ENCODE results near the gene TRIM31. TPM values are rescaled to one million over a fixed set of nuclear protein-coding genes. Genes with fewer than 3 reads are reported as not detected.

TRIM31 gene
- total RNA-seq, 2 donors from 2014 or later, result 0.26 TPM; not detected in 1

DNA sequence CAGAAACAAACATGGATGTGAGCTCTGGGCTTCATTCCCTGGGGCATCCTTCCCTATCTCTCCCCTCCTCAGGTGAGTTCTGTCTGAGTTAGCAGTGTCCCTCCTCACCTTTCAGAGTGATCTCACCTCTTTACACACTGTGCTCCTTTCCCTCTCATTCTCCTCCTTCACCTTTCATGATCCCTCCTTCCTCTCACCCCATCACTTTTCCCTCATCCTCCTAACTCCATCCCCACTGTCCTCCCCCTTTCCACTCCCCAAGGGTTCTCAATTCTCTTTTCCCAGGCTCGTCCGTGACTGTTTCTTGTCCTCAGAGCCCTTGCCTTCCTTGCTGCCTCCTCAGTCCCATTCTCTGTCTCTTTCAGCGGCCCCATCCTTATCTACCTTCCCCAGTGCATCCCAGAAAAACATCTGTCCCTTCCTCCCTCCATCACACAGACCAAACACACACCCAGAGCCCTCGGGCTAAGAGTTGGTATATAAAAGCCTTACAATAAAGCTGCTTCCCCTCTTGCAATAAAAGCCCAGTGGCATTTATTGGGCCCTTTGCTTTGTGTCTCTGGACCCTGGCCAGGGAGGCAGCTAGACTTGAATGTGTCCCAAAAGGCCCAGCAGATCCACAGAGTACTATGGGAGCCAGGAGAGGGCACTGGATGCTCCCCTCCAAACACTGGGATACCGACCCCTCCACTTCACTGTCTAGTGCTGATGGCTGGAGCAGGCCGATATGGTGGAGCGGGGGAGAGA is 39.2 kb downstream of the TRIM31 start:
- TF ChIP-seq, protein P1, sequence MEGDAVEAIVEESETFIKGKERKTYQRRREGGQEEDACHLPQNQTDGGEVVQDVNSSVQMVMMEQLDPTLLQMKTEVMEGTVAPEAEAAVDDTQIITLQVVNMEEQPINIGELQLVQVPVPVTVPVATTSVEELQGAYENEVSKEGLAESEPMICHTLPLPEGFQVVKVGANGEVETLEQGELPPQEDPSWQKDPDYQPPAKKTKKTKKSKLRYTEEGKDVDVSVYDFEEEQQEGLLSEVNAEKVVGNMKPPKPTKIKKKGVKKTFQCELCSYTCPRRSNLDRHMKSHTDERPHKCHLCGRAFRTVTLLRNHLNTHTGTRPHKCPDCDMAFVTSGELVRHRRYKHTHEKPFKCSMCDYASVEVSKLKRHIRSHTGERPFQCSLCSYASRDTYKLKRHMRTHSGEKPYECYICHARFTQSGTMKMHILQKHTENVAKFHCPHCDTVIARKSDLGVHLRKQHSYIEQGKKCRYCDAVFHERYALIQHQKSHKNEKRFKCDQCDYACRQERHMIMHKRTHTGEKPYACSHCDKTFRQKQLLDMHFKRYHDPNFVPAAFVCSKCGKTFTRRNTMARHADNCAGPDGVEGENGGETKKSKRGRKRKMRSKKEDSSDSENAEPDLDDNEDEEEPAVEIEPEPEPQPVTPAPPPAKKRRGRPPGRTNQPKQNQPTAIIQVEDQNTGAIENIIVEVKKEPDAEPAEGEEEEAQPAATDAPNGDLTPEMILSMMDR (IDR thresholded peaks at IDR 0.05), result no peak
- TF ChIP-seq POLR2A (IDR thresholded peaks at IDR 0.05), result no peak
- DNase-seq (no peak), ATAC-seq (no peak)
- Histone ChIP-seq H3K4me3 (no peak overlapping the region), H3K36me3 (replicated peaks in 1 of 2; ENCODE audit: insufficient read depth in 1 of 2, low read depth in 2 of 2) (peaks cover 0 to 2% of the 10 kb centered on the region in 2 donors), H3K4me1 (peaks cover 26% of the 10 kb centered on the region), H3K9me3 (no peaks in the 10 kb centered on the region), H3K27ac (no peak overlapping the region), H3K27me3 (peaks cover 0 to 4% of the 10 kb centered on the region in 2 donors)
- 61 to 66% methylated on average over 7 of the region's 7 CpGs for WGBS, 2 donors
- intact Hi-C loops (cut with DNase I), result no loop called here

DNA sequence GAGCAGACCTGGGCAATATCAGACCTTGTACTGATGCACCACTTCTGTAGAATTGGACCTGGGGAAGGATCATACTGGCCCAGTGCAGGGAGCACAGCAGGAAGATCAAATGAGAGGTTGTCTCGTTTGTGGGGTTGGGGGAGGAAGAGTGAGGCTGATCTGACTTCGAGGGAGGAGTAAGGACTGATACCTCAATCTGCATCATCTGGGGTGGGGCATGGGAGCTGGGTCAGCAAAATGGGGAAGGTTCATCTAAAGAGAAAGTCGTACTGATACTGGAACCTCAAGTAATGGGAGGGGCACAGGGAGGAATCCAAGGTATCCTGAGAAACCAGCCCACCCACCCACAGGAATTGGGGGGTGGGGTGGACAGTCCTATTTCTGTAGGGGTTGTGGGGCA is 41.0 kb downstream of the TRIM31 start:
- WGBS, 2 donors, result 51 to 75% methylated on average over 3 of the region's 3 CpGs
- intact Hi-C loops (cut with DNase I), result no loop called here

DNA sequence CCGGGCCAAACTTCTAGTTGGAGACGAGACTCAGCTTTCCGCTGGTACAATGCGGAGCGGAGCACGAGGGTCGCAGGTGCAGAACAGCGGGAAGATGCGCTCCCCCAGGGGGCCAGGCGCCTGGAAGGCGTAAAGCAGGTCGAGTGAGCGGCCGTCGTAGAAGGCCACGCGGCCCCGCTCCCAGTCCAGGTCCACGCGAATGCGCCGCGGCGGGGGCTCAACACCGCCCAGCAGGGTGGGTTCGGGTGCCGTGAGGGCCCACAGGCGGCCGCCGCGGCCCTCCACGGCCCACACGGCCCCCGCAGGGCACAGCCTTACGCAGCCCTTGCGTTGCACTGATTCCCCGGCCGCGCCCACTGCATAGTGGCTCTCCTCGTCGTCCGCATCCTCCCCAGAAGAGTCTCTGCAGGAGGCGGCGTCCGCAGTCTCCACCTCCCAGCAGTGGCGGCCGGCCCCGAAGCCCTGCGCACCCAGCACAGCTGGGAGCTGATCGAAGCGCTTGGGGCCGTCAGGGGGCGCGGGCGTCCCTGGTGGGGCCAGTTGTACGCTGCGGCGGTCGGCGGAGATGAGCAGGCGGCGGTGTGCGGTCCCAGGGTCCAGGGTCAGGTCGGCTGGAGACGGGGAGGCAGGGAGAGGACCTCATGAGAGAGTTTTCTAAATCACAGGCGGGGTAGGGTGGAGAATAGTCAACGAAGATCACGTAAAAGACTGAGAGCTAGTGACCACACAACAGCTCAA is 41.6 kb downstream of the TRIM31 start:
- no peak for DNase-seq
- intact Hi-C loops (cut with DNase I), result no loop called here
- Histone ChIP-seq H3K27me3 (peaks cover 0 to 4% of the 10 kb centered on the region in 2 donors), H3K36me3 (replicated peaks in 1 of 2; ENCODE audit: insufficient read depth in 1 of 2, low read depth in 2 of 2) (peaks cover 0 to 2% of the 10 kb centered on the region in 2 donors), H3K9me3 (no peaks in the 10 kb centered on the region), H3K27ac (no peak overlapping the region), H3K4me3 (no peak overlapping the region), H3K4me1 (peaks cover 38% of the 10 kb centered on the region)
- 35 to 63% methylated on average over 36 to 65 of the region's 68 CpGs for WGBS, 2 donors
- no peak for ATAC-seq
- no peak for TF ChIP-seq POLR2A (IDR thresholded peaks at IDR 0.05)
- TF ChIP-seq, protein P1 (IDR thresholded peaks at IDR 0.05), result no peak

More for the DNA sequence above, 41.0 kb downstream of the TRIM31 start:
- no peak for ATAC-seq
- no peak for TF ChIP-seq POLR2A (IDR thresholded peaks at IDR 0.05)
- TF ChIP-seq, protein P1 (IDR thresholded peaks at IDR 0.05), result no peak
- H3K27me3 ChIP-seq, result peaks cover 0 to 4% of the 10 kb centered on the region in 2 donors
- peaks cover 38% of the 10 kb centered on the region for H3K4me1 ChIP-seq
- DNase-seq, result no peak
- no peaks in the 10 kb centered on the region for H3K9me3 ChIP-seq
- H3K36me3 ChIP-seq (replicated peaks in 1 of 2; ENCODE audit: insufficient read depth in 1 of 2, low read depth in 2 of 2), result peaks cover 0 to 2% of the 10 kb centered on the region in 2 donors
- H3K4me3 ChIP-seq, result no peak overlapping the region
- H3K27ac ChIP-seq, result no peak overlapping the region

DNA sequence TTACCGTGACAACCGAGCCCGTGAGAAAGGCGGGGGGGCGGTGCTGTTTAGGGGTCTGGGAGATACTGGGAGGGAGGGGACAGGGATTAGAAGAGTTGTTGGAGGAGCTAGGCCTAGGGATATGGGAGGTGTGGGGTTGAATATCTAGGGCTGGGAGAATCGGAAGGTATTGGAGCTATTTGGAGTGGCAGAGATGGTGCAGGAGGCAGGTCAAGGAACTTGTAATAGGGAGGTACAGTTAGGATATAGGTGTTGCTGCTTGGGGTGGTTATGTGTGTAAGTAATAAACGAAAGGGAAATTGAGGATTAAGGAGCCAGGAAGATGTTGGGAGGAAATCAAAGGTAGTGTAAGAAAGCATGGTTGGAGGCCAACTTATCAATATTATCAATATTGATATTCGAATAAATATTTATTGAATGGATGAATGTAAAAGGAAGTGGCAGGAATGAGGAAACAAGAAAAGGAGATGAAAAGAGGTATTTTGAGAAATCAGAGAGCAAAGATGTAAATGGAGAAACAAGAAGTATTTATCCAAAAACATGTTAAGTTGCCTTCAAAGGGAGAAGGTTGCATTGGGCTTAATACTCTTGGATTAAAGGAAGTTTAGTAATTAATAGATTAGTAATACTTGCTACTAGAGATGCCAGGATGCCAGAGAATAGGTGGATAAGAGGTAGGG is 45.3 kb downstream of the TRIM31 start:
- Histone ChIP-seq H3K36me3 (replicated peaks in 1 of 2; ENCODE audit: insufficient read depth in 1 of 2, low read depth in 2 of 2) (peaks cover 0 to 2% of the 10 kb centered on the region in 2 donors), H3K4me3 (peak overlapping the region; percentile 49 to 83), H3K27me3 (no peaks in the 10 kb centered on the region), H3K27ac (peak overlapping the region; percentile 63 to 91 (median 81)), H3K4me1 (peaks cover 24% of the 10 kb centered on the region), H3K9me3 (no peaks in the 10 kb centered on the region)
- TF ChIP-seq POLR2A (IDR thresholded peaks at IDR 0.05), result no peak
- 6 to 7% methylated on average over 8 of the region's 8 CpGs for WGBS, 2 donors
- intact Hi-C loops (cut with DNase I), result no loop called here
- peak; percentile 1 for ATAC-seq
- no peak for DNase-seq

Data from body of pancreas (tissue), 4 donors.